ENCODE results near the gene SETDB2.
A peak's percentile ranks its signal among the peaks of the same experiment; 100 is the strongest.

SETDB2 gene

GRCh38 chr13:49472186-49472585 is 28.1 kb downstream of the SETDB2 start:
- no peak for DNase-seq

GRCh38 chr13:49476529-49476928 is 32.5 kb downstream of the SETDB2 start:
- no peak for DNase-seq

GRCh38 chr13:49481788-49482187 is 37.7 kb downstream of the SETDB2 start:
- no peak for DNase-seq

- no peak for DNase-seq
These were observed 44.5 kb downstream of the SETDB2 start for GRCh38 chr13:49488563-49488962.

GRCh38 chr13:49494645-49495044 is 50.6 kb downstream of the SETDB2 start:
- no peak for DNase-seq

GRCh38 chr13:49495783-49496762 is 52.0 kb downstream of the SETDB2 start, which contains the start of gene PHF11:
Gene PHF11, plus strand, starts transcription at chr13:49495953. Its CDS starts 49 bp downstream, at chr13:49496002.
- peak; percentile 86 for DNase-seq

GRCh38 chr13:49496837-49497236 is 52.8 kb downstream of the SETDB2 start:
- DNase-seq: peak; percentile 46

- DNase-seq: peak; percentile 30
These were observed 53.2 kb downstream of the SETDB2 start for GRCh38 chr13:49497272-49497671.

GRCh38 chr13:49498206-49498605 is 54.1 kb downstream of the SETDB2 start:
- DNase-seq: no peak

GRCh38 chr13:49499889-49500660 is 56.0 kb downstream of the SETDB2 start:
- DNase-seq: no peak

- no peak for DNase-seq
These were observed 58.9 kb downstream of the SETDB2 start for GRCh38 chr13:49502954-49503353.

GRCh38 chr13:49503951-49504350 is 59.9 kb downstream of the SETDB2 start:
- DNase-seq: no peak

- no peak for DNase-seq
These were observed 68.5 kb downstream of the SETDB2 start for GRCh38 chr13:49512578-49512977.

GRCh38 chr13:49516467-49516866 is 72.4 kb downstream of the SETDB2 start:
- no peak for DNase-seq

GRCh38 chr13:49517461-49517860 is 73.4 kb downstream of the SETDB2 start:
- DNase-seq: no peak

- DNase-seq: no peak
These were observed 77.2 kb downstream of the SETDB2 start for GRCh38 chr13:49521224-49521623.

- no peak for DNase-seq
These were observed 80.8 kb downstream of the SETDB2 start for GRCh38 chr13:49524740-49525501.

- DNase-seq: no peak
These were observed 83.0 kb downstream of the SETDB2 start for GRCh38 chr13:49527123-49527522.

- no peak for DNase-seq
These were observed 84.1 kb downstream of the SETDB2 start for GRCh38 chr13:49528161-49528560.

- DNase-seq: no peak
These were observed 86.4 kb downstream of the SETDB2 start for GRCh38 chr13:49530457-49530856.

- no peak for DNase-seq
These were observed 88.5 kb downstream of the SETDB2 start for GRCh38 chr13:49532593-49532992.

- no peak for DNase-seq
These were observed 88.9 kb downstream of the SETDB2 start for GRCh38 chr13:49533011-49533410.
